ENCODE data around the gene AP2A1. TPM values are rescaled to one million over a fixed set of nuclear protein-coding genes. Genes with fewer than 3 reads are reported as not detected.

Gene AP2A1
- total and polyA plus RNA-seq, 9 of the 15 experiments (the other 6 are each of a cell fraction or from before 2014, with no cell fraction given) = 0.55 to 150 (median 31.9) TPM

GRCh38 chr19:49852631-49853126, 85.9 kb downstream of the AP2A1 start:
- H2AFZ ChIP-seq (ENCODE audit: low read depth, low read length) = no peak overlapping the region
- H3K9me3 ChIP-seq (replicated peaks; ENCODE audit: control insufficient read depth, insufficient read depth, low read depth, low read length) = 0 out of 2 replicates have a peak, but pooled peaks cover 5% of the 10 kb centered on the region
- peak overlapping the region; percentile 87 for H3K4me3 ChIP-seq
- 56% methylated on average over 14 of the region's 14 CpGs for WGBS (ENCODE audit: insufficient coverage, low coverage, missing lambda C conversion rate)
- peaks cover 22% of the 10 kb centered on the region for H4K20me1 ChIP-seq (replicated peaks; ENCODE audit: control insufficient read depth, insufficient read depth, low read length)
- H3K36me3 ChIP-seq (ENCODE audit: control insufficient read depth, insufficient read depth, low read length) = peaks cover 52% of the 10 kb centered on the region
- DNase-seq (ENCODE audit: extremely low read depth in 1 of 4, low spot score in 3 of 4) (no peak), ATAC-seq (no peak), FAIRE-seq (peak; percentile 23)
- peaks cover 11% of the 10 kb centered on the region for H3K9me1 ChIP-seq (ENCODE audit: control insufficient read depth, insufficient read depth, low read length)
- BruUV-seq (replicated peaks) = TSS peak; percentile 63
- H3K27me3 ChIP-seq (ENCODE audit: control insufficient read depth in 2 of 2, insufficient read depth in 2 of 2, low read length in 2 of 2) = no peaks in the 10 kb centered on the region
- peaks cover 54% of the 10 kb centered on the region for H3K79me2 ChIP-seq (ENCODE audit: control insufficient read depth, insufficient read depth, low read length)
- ChIA-PET POLR2A (interaction anchor here (0.6 to 1.7 kb wide), 5 partner anchors 8 to 701 kb away, joined by 3 to 9 read pairs (median 5); no protein-coding TSS in a partner anchor), CTCF (ENCODE audit: low intra/inter-chr PET ratio) (no interaction called here)
- in situ Hi-C loops (cut with MboI) (no loop called here), intact Hi-C loops (cut with micrococcal nuclease) (no loop called here)
- peak overlapping the region; percentile 40 to 97; a peak in 2 of 4 replicates for H3K9ac ChIP-seq (ENCODE audit: insufficient read depth in 1 of 2, low read depth in 2 of 2, low read length in 2 of 2)
- no peak overlapping the region; the same call in 2 of the 3 replicates for H3K27ac ChIP-seq (ENCODE audit: extremely low read depth, low read depth, low read length)
- H3K4me1 ChIP-seq (replicated peaks in 1 of 2; ENCODE audit: control insufficient read depth in 2 of 2, insufficient read depth in 2 of 2, low read length in 2 of 2) = peaks cover 36 to 75% of the 10 kb centered on the region in 2 experiments
- H3K4me2 ChIP-seq (ENCODE audit: insufficient read depth, low read length) = peak overlapping the region; percentile 92
- TF ChIP-seq MBD1 (CRISPR knock-in tag; IDR thresholded peaks at IDR 0.05) (0 out of 2 replicates have a peak, but pooled peaks have one; percentile 34), BHLHE40 (IDR thresholded peaks at IDR 0.05; ENCODE audit: low read length) (no peak), EGR1 (conservative IDR thresholded peaks at IDR 0.05) (peak; percentile 90)
